GM23338 (cell line): ENCODE data around the gene EMC9. TPM values are rescaled to one million over a fixed set of nuclear protein-coding genes. Genes with fewer than 3 reads are reported as not detected.

ENCODE experiments used
- ATAC-seq: fragments of 200-7000 bp; cut with Tn5 transposase; 3 replicates; pipeline ENCODE4 v1.9.1; 2020
- DNase-seq: peaks from one replicate; pipeline ENCODE4 v3.0.0-alpha.2; 2015; ENCODE audit warnings: low spot score
- H2AFZ ChIP-seq: fragments of 200-600 bp; sonication (generic); 2 replicates; pipeline ENCODE4 v1.8.0; 2016; ENCODE audit warnings: antibody characterized with exemption, mild to moderate bottlenecking, moderate library complexity
- H3F3A ChIP-seq: fragments of 200-600 bp; sonication (generic); replicated peaks from 2 replicates; pipeline ENCODE4 v1.8.0; 2017; ENCODE audit warnings: antibody characterized with exemption, mixed run types, low read depth
- H3K27ac ChIP-seq: fragments of 200-600 bp; sonication (generic); 2 replicates; pipeline ENCODE4 v1.6.1; 2016; ENCODE audit warnings: low read depth
- H3K27me3 ChIP-seq: fragments of 200-600 bp; sonication (generic); 2 replicates; pipeline ENCODE4 v1.8.0; 2016; ENCODE audit warnings: mild to moderate bottlenecking, mixed run types, moderate library complexity; ENCODE audit not compliant: insufficient read depth
- H3K36me3 ChIP-seq: fragments of 200-600 bp; sonication (generic); 2 replicates; pipeline ENCODE4 v1.8.0; 2016; ENCODE audit warnings: mild to moderate bottlenecking; ENCODE audit not compliant: insufficient read depth
- H3K4me1 ChIP-seq: fragments of 200-600 bp; sonication (generic); 2 replicates; pipeline ENCODE4 v1.8.0; 2016; ENCODE audit warnings: mild to moderate bottlenecking, moderate library complexity; ENCODE audit not compliant: insufficient read depth
- H3K4me2 ChIP-seq: fragments of 200-600 bp; sonication (generic); 2 replicates; pipeline ENCODE4 v1.7.1; 2017; ENCODE audit warnings: mixed run types
- H3K4me3 ChIP-seq: fragments of 200-600 bp; sonication (generic); 2 replicates; pipeline ENCODE4 v1.6.1; 2016; ENCODE audit warnings: mixed run types
- H3K79me2 ChIP-seq: fragments of 200-600 bp; sonication (generic); replicated peaks from 2 replicates; pipeline ENCODE4 v1.8.0; 2017; ENCODE audit warnings: mild to moderate bottlenecking; ENCODE audit not compliant: insufficient read depth
- H3K9me2 ChIP-seq: fragments of 200-600 bp; sonication (generic); 2 replicates; pipeline ENCODE4 v1.8.0; 2017; ENCODE audit not compliant: insufficient read depth
- H4K20me1 ChIP-seq: fragments of 200-600 bp; sonication (generic); replicated peaks from 2 replicates; pipeline ENCODE4 v1.8.0; 2017; ENCODE audit warnings: mild to moderate bottlenecking; ENCODE audit not compliant: insufficient read depth
- H3K27ac Mint-ChIP-seq: 2 replicates; pipeline ENCODE4 v1.8.0; 2020; ENCODE audit warnings: inconsistent platforms, mild to moderate bottlenecking, moderate library complexity, mixed read lengths
- H3K27me3 Mint-ChIP-seq: 3 replicates; pipeline ENCODE4 v1.8.0; 2022; ENCODE audit warnings: low read depth, mild to moderate bottlenecking, moderate library complexity, mixed read lengths, inconsistent platforms; ENCODE audit not compliant: insufficient read depth, poor library complexity
- H3K36me3 Mint-ChIP-seq: 3 replicates; pipeline ENCODE4 v1.8.0; 2021; ENCODE audit warnings: low read depth, mild to moderate bottlenecking, inconsistent platforms, moderate library complexity, mixed read lengths
- H3K4me1 Mint-ChIP-seq: 3 replicates; pipeline ENCODE4 v1.8.0; 2020; ENCODE audit warnings: mild to moderate bottlenecking, inconsistent platforms, mixed read lengths
- H3K4me3 Mint-ChIP-seq: 3 replicates; pipeline ENCODE4 v1.8.0; 2021; ENCODE audit warnings: moderate library complexity, mild to moderate bottlenecking, inconsistent platforms, mixed read lengths
- H3K9me3 Mint-ChIP-seq: 3 replicates; pipeline ENCODE4 v1.8.0; 2020; ENCODE audit warnings: moderate library complexity, mild to moderate bottlenecking, inconsistent platforms, mixed read lengths
- CREB1 ChIP-seq: fragments of 250-450 bp; sonication (Bioruptor Pico); IDR thresholded peaks from 2 replicates; pipeline ENCODE4 v1.5.0; 2020; ENCODE audit warnings: low read depth, mild to moderate bottlenecking, moderate library complexity
- JUNB ChIP-seq: IDR thresholded peaks from one replicate; pipeline ENCODE4 v1.6.1; 2016; ENCODE audit warnings: antibody characterized with exemption; ENCODE audit not compliant: unreplicated experiment
- POLR2AphosphoS5 ChIP-seq: IDR thresholded peaks from 2 replicates; pipeline ENCODE4 v1.6.1; 2016; ENCODE audit warnings: antibody characterized with exemption, low read depth
- microRNA-seq: library from miRNA; unstranded; fragments of <30 nt; microRNA quantifications from one replicate; pipeline ENCODE4, GENCODE V29; 2017
- polyA plus RNA-seq: library from polyadenylated mRNA; unstranded; fragments of >200 nt; fragmentation: Nextera tagmentation; extraction: Ambion mirVana; gene quantifications from 2 replicates; pipeline ENCODE4 v1.2.1, GENCODE V29; 2016
- small RNA-seq: library from RNA; depleted of rRNA; stranded (forward); fragments of <200 nt; gene quantifications from one replicate; pipeline ENCODE3, GENCODE V24; 2014; ENCODE audit warnings: low replicate concordance
- total RNA-seq: library from RNA; depleted of rRNA; stranded (reverse); fragments of >200 nt; shearing (Covaris generic); gene quantifications from 2 replicates; pipeline ENCODE4 v1.2.3, GENCODE V29; 2014; rRNA removed
- TF ChIP-seq, protein P1 (sequence below), 2 experiments: fragments of 200-600 bp in 1 of 2; sonication (generic) in 1 of 2; conservative IDR thresholded peaks; 2 replicates each; pipeline versions ENCODE4 v1.5.1 to v1.6.1; 2016 to 2017; ENCODE audit warnings: antibody characterized with exemption in 2 of 2, low read depth in 2 of 2, mild to moderate bottlenecking in 2 of 2, moderate library complexity in 1 of 2

Gene EMC9
- total and polyA plus RNA-seq, 2 experiments from 2014 or later: 30.0 to 64.2 TPM

DNA sequence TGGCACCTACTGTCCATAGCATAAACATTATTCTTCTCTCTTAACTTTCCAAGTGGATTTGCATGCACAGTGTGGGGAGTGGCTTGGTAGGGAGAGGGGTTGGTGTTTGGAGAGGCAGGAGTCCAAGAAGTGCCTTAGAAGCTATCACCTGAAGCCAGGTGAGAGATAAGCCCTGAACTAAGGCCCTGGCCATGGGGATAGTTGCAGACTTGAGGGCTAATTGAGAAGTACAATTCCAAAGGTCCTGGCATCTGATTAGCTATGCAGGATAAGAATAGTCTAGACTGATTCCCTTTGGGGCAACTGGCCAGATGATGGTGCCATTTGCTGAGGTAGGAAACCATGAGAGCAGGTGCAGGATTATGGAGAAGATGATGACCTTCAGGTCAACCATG is 49.3 kb downstream of the EMC9 start:
- DNase-seq: no peak
- peaks cover 38% of the 10 kb centered on the region for H3K4me1 Mint-ChIP-seq
- Histone ChIP-seq H2AFZ (no peak overlapping the region), H3F3A (peaks cover 15% of the 10 kb centered on the region), H3K27me3 (no peaks in the 10 kb centered on the region), H3K4me2 (no peak overlapping the region), H3K9me2 (peaks cover 8% of the 10 kb centered on the region), H3K27ac (no peak overlapping the region), H3K36me3 (no peaks in the 10 kb centered on the region), H3K79me2 (peaks cover 22% of the 10 kb centered on the region), H4K20me1 (no peaks in the 10 kb centered on the region), H3K4me3 (no peak overlapping the region), H3K4me1 (peaks cover 18% of the 10 kb centered on the region)
- peaks cover 3% of the 10 kb centered on the region; the same call in 2 of the 3 replicates for H3K9me3 Mint-ChIP-seq
- no peak overlapping the region; the same call in 2 of the 3 replicates for H3K4me3 Mint-ChIP-seq
- peaks cover 24% of the 10 kb centered on the region for H3K27me3 Mint-ChIP-seq
- peak overlapping the region; percentile 100; the same call in 1 of the 2 replicates for H3K27ac Mint-ChIP-seq
- H3K36me3 Mint-ChIP-seq: peaks cover 31% of the 10 kb centered on the region
- no peak for TF ChIP-seq JUNB
- no peak for TF ChIP-seq CREB1 (CRISPR knock-in tag)
- TF ChIP-seq, protein P1, sequence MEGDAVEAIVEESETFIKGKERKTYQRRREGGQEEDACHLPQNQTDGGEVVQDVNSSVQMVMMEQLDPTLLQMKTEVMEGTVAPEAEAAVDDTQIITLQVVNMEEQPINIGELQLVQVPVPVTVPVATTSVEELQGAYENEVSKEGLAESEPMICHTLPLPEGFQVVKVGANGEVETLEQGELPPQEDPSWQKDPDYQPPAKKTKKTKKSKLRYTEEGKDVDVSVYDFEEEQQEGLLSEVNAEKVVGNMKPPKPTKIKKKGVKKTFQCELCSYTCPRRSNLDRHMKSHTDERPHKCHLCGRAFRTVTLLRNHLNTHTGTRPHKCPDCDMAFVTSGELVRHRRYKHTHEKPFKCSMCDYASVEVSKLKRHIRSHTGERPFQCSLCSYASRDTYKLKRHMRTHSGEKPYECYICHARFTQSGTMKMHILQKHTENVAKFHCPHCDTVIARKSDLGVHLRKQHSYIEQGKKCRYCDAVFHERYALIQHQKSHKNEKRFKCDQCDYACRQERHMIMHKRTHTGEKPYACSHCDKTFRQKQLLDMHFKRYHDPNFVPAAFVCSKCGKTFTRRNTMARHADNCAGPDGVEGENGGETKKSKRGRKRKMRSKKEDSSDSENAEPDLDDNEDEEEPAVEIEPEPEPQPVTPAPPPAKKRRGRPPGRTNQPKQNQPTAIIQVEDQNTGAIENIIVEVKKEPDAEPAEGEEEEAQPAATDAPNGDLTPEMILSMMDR (conservative IDR thresholded peaks at IDR 0.05; ENCODE audit: low read depth in 2 of 2): no peak
- no peak for ATAC-seq

GRCh38 chr14:24089890-24090289 is 51.5 kb downstream of the EMC9 start:
- Histone ChIP-seq H3K36me3 (no peaks in the 10 kb centered on the region), H3K4me3 (no peak overlapping the region), H3K79me2 (peaks cover 6% of the 10 kb centered on the region), H3K9me2 (peaks cover 8% of the 10 kb centered on the region), H3K4me2 (no peak overlapping the region), H3K4me1 (peaks cover 10% of the 10 kb centered on the region), H2AFZ (no peak overlapping the region), H3K27ac (no peak overlapping the region), H3F3A (peaks cover 10% of the 10 kb centered on the region), H4K20me1 (no peaks in the 10 kb centered on the region), H3K27me3 (no peaks in the 10 kb centered on the region)
- H3K4me3 Mint-ChIP-seq: no peak overlapping the region
- peaks cover 3% of the 10 kb centered on the region; the same call in 2 of the 3 replicates for H3K9me3 Mint-ChIP-seq
- peaks cover 26% of the 10 kb centered on the region for H3K4me1 Mint-ChIP-seq
- TF ChIP-seq, protein P1 (conservative IDR thresholded peaks at IDR 0.05; ENCODE audit: low read depth in 2 of 2): no peak
- TF ChIP-seq POLR2AphosphoS5: no peak
- H3K27ac Mint-ChIP-seq: no peak overlapping the region
- peaks cover 22% of the 10 kb centered on the region for H3K27me3 Mint-ChIP-seq
- ATAC-seq (no peak), DNase-seq (no peak)
- H3K36me3 Mint-ChIP-seq: peaks cover 12% of the 10 kb centered on the region

Small RNA genes lying within 50 kb of the gene (microRNA-seq; reads per million reads assigned to microRNA genes)
- gene MIR7703: not detected

Small RNA genes lying within 50 kb of the gene (small RNA-seq; reads per million reads assigned to genes)
- gene AL136295.4 (not detected), gene IPO4 (0.10 reads per million), gene IRF9 (not detected), gene RNA5SP383 (0.80 reads per million, percentile 53 among the genes with 10 or more reads in this experiment)

Other genes starting within 250 kb of the EMC9 start
Only the 30 nearest of the 31 such genes appear.
- gene DHRS4, start 187.8 kb downstream of the EMC9 start, total RNA-seq: 15.1 and 16.6 TPM in 2 replicates
- gene DHRS4, start 187.8 kb downstream of the EMC9 start, polyA plus RNA-seq: 16.7 and 18.4 TPM in 2 replicates
- 6.2 and 6.7 TPM in 2 replicates for gene DHRS4L2, start 152.7 kb downstream of the EMC9 start, total RNA-seq
- gene DHRS4L2, start 152.7 kb downstream of the EMC9 start, polyA plus RNA-seq: 12.9 and 14.3 TPM in 2 replicates
- 9.7 and 11.8 TPM in 2 replicates for gene CARMIL3, start 89.6 kb downstream of the EMC9 start, total RNA-seq
- gene CARMIL3, start 89.6 kb downstream of the EMC9 start, polyA plus RNA-seq: 3.7 and 3.8 TPM in 2 replicates
- gene CPNE6, start 70.0 kb downstream of the EMC9 start, total RNA-seq: not detected in 2 replicates
- gene CPNE6, start 70.0 kb downstream of the EMC9 start, polyA plus RNA-seq: 0.16 TPM in 1 of 2 replicates, not detected in the other
- gene PCK2, start 47.3 kb downstream of the EMC9 start, total RNA-seq: 103 and 112 TPM in 2 replicates
- 53.5 and 57.9 TPM in 2 replicates for gene PCK2, start 47.3 kb downstream of the EMC9 start, polyA plus RNA-seq
- gene DCAF11, start 26.8 kb downstream of the EMC9 start, total RNA-seq: 78.7 and 93.2 TPM in 2 replicates
- 18.6 and 19.0 TPM in 2 replicates for gene DCAF11, start 26.8 kb downstream of the EMC9 start, polyA plus RNA-seq
- 2.2 and 5.2 TPM in 2 replicates for gene NRL, start 26.6 kb downstream of the EMC9 start, total RNA-seq
- 1.4 and 1.8 TPM in 2 replicates for gene NRL, start 26.6 kb downstream of the EMC9 start, polyA plus RNA-seq
- not detected in 2 replicates for gene FITM1, start 10.9 kb downstream of the EMC9 start, total RNA-seq
- 0.53 and 0.57 TPM in 2 replicates for gene FITM1, start 10.9 kb downstream of the EMC9 start, polyA plus RNA-seq
- gene PSME1, start 5.4 kb downstream of the EMC9 start, total RNA-seq: 53.9 and 61.1 TPM in 2 replicates
- gene PSME1, start 5.4 kb downstream of the EMC9 start, polyA plus RNA-seq: 215 and 220 TPM in 2 replicates
- 54.0 and 59.9 TPM in 2 replicates for gene PSME2, start 5.0 kb upstream of the EMC9 start, total RNA-seq
- 246 and 259 TPM in 2 replicates for gene PSME2, start 5.0 kb upstream of the EMC9 start, polyA plus RNA-seq
- 54.8 and 86.4 TPM in 2 replicates for gene RNF31, start 5.9 kb upstream of the EMC9 start, total RNA-seq
- 84.1 and 87.4 TPM in 2 replicates for gene RNF31, start 5.9 kb upstream of the EMC9 start, polyA plus RNA-seq
- gene IRF9, start 19.7 kb upstream of the EMC9 start, total RNA-seq: 8.2 and 9.2 TPM in 2 replicates
- gene IRF9, start 19.7 kb upstream of the EMC9 start, polyA plus RNA-seq: 8.4 and 11.1 TPM in 2 replicates
- 23.6 and 25.7 TPM in 2 replicates for gene REC8, start 30.5 kb upstream of the EMC9 start, total RNA-seq
- gene REC8, start 30.5 kb upstream of the EMC9 start, polyA plus RNA-seq: 36.8 and 38.8 TPM in 2 replicates
- gene IPO4, start 47.2 kb upstream of the EMC9 start, total RNA-seq: 84.2 and 105 TPM in 2 replicates
- 34.2 and 34.3 TPM in 2 replicates for gene IPO4, start 47.2 kb upstream of the EMC9 start, polyA plus RNA-seq
- gene TM9SF1, start 53.9 kb upstream of the EMC9 start, total RNA-seq: 25.6 and 27.5 TPM in 2 replicates
- gene TM9SF1, start 53.9 kb upstream of the EMC9 start, polyA plus RNA-seq: 10.7 and 12.6 TPM in 2 replicates
- gene TSSK4, start 64.1 kb upstream of the EMC9 start, total RNA-seq: 0.66 and 1.0 TPM in 2 replicates
- gene TSSK4, start 64.1 kb upstream of the EMC9 start, polyA plus RNA-seq: 0.70 and 0.84 TPM in 2 replicates
- gene CHMP4A, start 71.9 kb upstream of the EMC9 start, total RNA-seq: 10.6 and 19.3 TPM in 2 replicates
- gene CHMP4A, start 71.9 kb upstream of the EMC9 start, polyA plus RNA-seq: 30.1 and 36.9 TPM in 2 replicates
- 9.6 and 9.8 TPM in 2 replicates for gene MDP1, start 74.5 kb upstream of the EMC9 start, total RNA-seq
- gene MDP1, start 74.5 kb upstream of the EMC9 start, polyA plus RNA-seq: 24.7 and 31.1 TPM in 2 replicates
- gene NEDD8, start 90.8 kb upstream of the EMC9 start, total RNA-seq: 130 and 172 TPM in 2 replicates
- 401 and 418 TPM in 2 replicates for gene NEDD8, start 90.8 kb upstream of the EMC9 start, polyA plus RNA-seq
- gene GMPR2, start 91.3 kb upstream of the EMC9 start, total RNA-seq: 60.6 and 67.0 TPM in 2 replicates
- 70.6 TPM in 2 replicates for gene GMPR2, start 91.3 kb upstream of the EMC9 start, polyA plus RNA-seq
- 24.6 and 36.0 TPM in 2 replicates for gene TINF2, start 101.0 kb upstream of the EMC9 start, total RNA-seq
- gene TINF2, start 101.0 kb upstream of the EMC9 start, polyA plus RNA-seq: 22.0 and 24.1 TPM in 2 replicates
- 0.39 and 0.63 TPM in 2 replicates for gene TGM1, start 121.6 kb upstream of the EMC9 start, total RNA-seq
- 0.31 and 0.42 TPM in 2 replicates for gene TGM1, start 121.6 kb upstream of the EMC9 start, polyA plus RNA-seq
- 18.8 and 20.7 TPM in 2 replicates for gene RABGGTA, start 130.0 kb upstream of the EMC9 start, total RNA-seq
- gene RABGGTA, start 130.0 kb upstream of the EMC9 start, polyA plus RNA-seq: 17.6 and 25.2 TPM in 2 replicates
- gene DHRS1, start 158.2 kb upstream of the EMC9 start, total RNA-seq: 15.4 and 22.7 TPM in 2 replicates
- 15.0 and 15.4 TPM in 2 replicates for gene DHRS1, start 158.2 kb upstream of the EMC9 start, polyA plus RNA-seq
- 32.4 and 32.8 TPM in 2 replicates for gene NOP9, start 158.3 kb upstream of the EMC9 start, total RNA-seq
- gene NOP9, start 158.3 kb upstream of the EMC9 start, polyA plus RNA-seq: 7.9 and 8.2 TPM in 2 replicates
- 4.6 and 8.9 TPM in 2 replicates for gene CIDEB, start 166.4 kb upstream of the EMC9 start, total RNA-seq
- gene CIDEB, start 166.4 kb upstream of the EMC9 start, polyA plus RNA-seq: 3.4 and 5.0 TPM in 2 replicates
- 6.4 and 12.6 TPM in 2 replicates for gene LTB4R2, start 168.5 kb upstream of the EMC9 start, total RNA-seq
- gene LTB4R2, start 168.5 kb upstream of the EMC9 start, polyA plus RNA-seq: 0.40 and 0.47 TPM in 2 replicates
- gene LTB4R, start 169.9 kb upstream of the EMC9 start, total RNA-seq: 4.7 and 7.9 TPM in 2 replicates
- gene LTB4R, start 169.9 kb upstream of the EMC9 start, polyA plus RNA-seq: 2.1 TPM in 2 replicates
- 0.10 and 1.5 TPM in 2 replicates for gene ADCY4, start 193.5 kb upstream of the EMC9 start, total RNA-seq
- gene ADCY4, start 193.5 kb upstream of the EMC9 start, polyA plus RNA-seq: 0.40 and 0.68 TPM in 2 replicates
- 0.16 and 1.5 TPM in 2 replicates for gene RIPK3, start 198.4 kb upstream of the EMC9 start, total RNA-seq
- gene RIPK3, start 198.4 kb upstream of the EMC9 start, polyA plus RNA-seq: 0.31 and 0.32 TPM in 2 replicates